HG03139 (cell line): ENCODE data around the gene ANXA6.

Source experiments
- ATAC-seq: cut with Tn5 transposase; IDR thresholded peaks from one replicate; pipeline ENCODE4 v1.9.1; 2021; ENCODE audit not compliant: unreplicated experiment

ANXA6 gene

DNA sequence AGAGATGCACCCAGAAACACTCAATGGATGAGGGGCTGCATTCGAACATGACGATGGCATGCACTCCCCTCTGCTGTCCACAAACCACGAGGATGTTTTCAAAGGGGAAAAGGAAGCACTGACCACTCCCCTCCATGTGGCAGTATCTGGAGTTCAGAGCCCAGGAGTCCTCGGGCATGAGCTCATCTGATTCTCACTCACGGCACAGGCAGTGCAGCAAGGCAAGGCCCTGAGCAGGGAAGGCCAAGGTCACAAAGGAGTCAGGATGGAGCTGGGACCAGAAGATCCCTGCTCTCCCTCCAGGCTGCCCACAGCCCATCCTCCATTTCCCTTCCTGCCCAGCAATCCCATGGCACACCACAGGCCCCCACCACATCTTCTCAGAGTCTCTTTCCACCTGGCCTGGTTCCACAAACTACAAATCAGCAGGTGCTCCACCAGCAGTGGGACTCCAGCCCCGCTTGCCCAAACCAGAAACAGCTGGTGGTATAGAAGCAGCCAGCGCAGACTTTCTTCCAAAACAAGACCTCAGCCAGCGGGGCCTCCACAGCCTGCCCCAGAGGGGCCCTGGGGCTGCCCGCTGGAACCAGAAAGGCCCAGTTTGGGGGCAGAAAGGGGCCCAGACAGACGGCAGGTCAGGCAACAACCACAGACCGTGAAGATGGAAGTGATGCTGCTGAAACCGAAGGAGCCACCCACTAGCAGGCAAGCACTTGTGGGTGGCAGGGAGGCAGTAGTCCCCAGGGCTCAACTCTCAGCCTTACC, 89.0 kb downstream of the ANXA6 start:
- ATAC-seq = no peak

DNA sequence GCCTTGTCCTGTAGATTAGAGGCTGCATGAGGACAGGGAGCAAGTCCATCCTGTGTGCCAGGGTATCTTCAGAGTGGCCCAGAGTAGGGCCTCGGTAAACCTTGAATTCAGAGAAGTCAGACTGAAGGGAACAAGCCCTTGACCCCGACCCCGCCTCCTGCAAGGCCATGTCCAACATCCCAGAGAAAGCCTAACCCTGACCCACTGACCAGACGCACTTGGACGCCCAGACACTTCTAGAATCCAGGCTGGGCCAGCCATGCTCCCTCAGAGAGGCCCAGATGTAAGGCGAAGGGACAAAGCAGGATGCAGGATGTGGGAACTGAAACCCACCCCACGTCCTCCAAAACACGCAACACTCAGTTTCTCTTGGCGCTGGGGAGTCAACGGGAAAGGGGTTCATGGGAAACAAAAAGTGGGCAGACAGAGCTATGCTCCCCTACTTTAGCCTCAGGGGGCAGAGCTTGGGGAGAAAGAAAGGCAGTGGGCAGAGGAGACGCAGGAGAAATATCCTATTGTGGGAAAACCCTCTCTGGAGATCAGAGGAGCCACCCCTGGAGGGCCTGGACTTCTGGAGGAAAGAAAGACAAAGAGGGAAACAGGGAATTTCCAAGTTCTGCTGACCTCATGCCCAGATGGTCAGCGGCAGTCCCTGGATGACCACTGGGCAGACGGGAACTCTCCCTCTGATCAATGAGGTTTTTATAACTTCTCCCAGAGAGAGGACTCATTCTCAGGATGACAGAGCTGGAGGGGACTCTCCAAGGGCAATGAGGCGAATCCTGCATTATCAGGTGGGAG, 89.7 kb downstream of the ANXA6 start:
- no peak for ATAC-seq

DNA sequence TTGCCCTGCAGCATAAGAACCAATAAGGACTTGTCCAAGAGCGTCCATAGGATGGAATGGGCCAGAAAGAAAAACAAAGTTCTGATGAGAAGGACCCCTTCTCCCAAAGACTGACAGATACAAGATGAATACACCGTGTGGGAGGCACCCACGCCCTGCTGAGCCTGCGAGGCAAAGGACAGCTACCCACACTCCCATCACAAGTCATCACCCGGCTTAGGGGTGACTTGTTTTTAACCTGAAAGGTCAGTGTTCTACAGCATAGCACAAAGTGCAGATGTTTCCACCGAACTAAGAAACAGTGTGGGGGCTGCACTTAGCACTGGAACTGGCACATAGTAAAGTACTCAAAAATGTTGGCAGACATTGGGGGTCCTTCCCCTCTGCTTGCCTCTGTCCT, 90.7 kb downstream of the ANXA6 start:
- no peak for ATAC-seq

DNA sequence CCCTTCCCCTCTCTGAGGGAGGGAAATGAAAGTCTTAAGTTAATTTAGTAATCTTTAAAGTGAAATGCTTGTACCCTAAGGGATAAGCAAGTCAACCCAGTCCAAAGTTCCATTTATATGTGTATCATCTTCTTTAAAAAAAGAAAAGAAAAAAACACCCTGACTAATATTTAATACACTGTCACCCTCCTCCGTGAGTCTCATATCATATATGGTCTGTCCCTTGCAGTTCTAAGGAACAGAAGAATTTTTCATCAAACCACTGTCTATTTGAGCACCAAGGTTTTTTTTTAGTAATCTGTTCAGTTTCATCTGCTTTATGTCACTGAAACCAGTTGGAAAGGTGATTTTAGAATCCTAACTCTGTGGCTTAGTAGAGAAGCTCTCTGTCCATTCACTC, 92.0 kb downstream of the ANXA6 start:
- ATAC-seq = no peak

DNA sequence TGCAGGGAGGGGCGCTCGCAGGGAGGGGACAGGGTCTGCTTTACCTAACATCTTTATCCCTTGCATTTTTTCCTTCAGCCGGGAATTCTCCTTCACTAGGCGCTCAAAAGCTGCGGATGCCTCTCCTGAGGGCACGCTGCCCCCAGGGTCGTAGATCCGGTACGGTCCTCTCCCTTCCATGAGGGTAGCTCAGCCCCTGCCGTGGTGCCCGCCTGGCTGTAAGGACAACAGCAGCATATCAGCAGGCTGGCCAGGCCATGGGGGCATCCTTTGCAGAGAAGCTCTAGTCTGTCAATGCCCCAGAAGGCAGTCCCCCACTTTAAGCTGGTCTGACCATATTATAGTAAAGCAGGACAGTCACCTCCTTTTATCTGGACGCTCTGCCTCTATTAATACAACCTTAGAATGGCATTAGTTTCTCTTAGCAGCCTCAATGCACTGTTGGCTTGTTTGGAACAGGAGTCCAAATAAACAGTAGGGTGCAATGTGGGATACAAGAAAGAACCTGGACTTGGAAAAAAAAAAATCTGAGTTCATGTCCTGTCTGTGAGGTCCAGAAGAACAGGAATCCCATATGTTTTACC, 92.6 kb downstream of the ANXA6 start:
- ATAC-seq = no peak

DNA sequence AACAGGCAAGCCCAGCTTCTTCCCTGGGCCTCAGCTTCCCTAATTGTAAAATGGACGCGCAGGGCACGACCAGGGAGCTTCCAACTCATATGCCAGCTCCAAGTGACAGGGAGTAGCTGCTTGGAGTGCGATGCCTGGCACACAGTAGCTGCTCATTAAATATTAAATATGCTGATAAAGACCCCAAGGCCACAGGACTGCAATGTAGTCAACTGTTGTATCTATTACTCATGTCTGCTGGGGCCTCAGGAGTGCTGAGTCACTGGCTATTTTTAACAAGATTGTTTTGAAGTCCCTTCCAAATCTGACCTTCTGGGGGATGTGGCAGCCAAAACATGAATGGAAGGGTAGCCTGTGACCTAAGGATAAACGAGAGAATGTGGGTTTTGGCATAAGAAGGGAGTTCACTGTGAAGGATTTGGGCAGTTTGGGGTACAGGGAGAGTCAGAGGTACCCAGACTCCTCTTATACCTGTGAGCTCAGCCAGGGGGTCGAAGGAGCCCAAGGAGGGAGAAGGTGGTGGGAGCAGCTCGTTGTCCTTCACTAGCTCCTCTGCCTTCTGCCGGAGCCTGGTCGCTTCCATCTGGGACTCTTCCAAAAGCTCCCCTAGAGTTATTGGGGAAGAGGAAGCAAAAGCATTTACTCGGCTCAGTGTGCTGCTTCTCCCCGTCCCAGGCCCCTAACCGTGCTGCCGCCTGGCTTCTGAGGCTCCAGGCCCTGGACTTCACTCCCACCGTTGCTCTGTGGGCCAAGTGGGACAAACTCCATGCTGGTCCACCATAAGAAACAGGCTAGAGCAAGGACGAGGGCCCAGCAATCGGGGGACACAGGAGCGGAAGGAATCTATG, 94.2 kb downstream of the ANXA6 start:
- ATAC-seq = no peak

DNA sequence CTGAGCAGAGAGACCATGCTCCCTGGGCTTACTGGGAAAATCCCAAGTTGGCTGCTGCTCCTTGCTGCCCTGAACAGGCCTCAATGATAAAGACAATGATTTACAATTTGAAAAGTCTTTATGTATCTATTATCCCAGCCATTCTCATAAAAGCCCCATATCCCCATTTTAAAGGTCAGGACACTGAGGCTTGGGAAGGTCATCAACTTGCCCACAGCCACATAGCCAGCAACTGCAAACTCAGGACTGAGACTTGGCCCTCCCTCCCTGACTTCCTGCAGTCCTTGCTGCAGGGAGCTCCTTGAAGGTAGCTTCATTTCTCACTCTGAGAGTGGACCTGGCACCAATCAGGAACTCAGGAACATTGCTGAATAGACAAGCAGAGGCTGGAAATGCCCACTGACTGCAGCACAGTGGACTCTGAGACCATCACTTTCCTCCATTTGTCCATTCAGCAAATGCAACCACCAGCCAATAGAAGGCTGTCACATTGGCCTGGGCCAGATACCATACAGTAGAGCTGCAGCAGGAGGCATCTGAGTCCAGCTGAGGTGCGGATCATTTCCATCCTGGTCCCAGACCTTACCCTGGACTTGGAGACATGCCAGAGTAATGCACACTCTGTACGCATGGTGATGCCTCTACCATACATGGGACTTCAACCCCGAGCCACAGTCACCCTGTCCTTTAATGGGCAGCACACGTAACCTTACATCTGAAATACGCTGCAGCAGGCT, 95.0 kb downstream of the ANXA6 start:
- ATAC-seq = no peak

DNA sequence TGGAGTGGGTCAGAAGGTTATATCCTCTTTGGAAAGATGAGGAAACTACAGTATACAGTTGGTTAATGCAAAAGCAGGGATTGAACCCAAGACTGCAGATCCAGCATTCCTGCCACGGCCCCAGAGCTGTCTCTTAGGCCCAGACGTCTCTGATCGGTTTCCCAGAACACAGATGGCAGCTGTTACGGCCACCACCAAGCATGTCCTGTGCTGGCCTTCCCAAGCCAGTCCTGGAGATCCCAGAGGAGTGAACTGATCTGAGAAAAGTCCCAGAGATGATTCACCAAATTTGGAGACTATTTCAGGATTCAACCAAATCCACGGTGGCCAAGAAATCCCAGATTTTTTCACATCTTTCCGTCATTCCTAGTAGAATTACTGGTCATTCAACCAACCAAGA, 96.8 kb downstream of the ANXA6 start:
- ATAC-seq = no peak

DNA sequence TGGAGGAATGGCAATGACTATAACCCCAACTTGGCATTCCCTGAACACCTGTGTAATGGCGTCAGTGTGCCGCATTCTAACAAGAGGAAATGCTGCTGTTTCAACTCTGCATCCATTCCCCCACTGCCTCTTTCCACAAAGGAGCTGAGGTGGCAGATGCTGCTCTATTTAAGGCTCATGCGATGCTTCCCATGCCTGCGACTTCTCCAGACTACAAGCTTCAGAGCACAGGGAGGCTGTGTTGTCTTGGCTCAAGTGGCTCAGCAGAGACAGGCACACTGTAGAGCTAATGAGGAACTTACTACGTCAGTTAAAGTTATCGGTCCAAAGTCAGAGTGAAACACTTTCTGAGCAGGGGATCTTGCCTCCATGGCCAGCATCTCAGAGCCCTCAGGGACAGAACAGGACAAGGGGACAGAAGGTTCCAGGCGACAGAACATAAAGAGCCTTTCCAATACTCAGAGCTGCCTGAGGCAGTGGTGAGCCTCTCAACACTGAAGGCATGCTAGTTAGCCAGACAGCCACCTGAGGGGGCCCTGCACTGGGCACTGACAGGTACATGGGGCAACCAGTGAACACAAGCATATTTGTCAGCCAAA, 98.6 kb downstream of the ANXA6 start:
- no peak for ATAC-seq

DNA sequence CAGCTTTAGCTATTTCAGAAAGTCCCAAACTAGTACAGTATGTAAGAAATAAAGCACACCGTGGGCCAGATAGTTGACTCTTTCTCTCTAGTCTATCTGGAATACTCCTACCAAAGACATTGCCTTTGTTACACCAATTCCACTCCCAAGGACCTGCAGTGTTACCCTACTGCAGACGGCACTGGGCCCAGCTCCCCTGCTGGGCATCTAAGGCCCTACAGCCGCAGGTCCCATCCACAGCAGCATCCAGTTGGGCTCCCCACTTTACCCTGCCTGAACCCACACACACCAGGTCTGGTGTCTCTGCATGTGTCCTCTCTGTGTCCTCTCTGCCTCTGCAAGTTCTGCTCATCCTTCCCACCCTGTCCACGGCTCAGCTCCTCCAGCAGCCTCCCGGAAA, 99.3 kb downstream of the ANXA6 start:
- ATAC-seq = no peak

DNA sequence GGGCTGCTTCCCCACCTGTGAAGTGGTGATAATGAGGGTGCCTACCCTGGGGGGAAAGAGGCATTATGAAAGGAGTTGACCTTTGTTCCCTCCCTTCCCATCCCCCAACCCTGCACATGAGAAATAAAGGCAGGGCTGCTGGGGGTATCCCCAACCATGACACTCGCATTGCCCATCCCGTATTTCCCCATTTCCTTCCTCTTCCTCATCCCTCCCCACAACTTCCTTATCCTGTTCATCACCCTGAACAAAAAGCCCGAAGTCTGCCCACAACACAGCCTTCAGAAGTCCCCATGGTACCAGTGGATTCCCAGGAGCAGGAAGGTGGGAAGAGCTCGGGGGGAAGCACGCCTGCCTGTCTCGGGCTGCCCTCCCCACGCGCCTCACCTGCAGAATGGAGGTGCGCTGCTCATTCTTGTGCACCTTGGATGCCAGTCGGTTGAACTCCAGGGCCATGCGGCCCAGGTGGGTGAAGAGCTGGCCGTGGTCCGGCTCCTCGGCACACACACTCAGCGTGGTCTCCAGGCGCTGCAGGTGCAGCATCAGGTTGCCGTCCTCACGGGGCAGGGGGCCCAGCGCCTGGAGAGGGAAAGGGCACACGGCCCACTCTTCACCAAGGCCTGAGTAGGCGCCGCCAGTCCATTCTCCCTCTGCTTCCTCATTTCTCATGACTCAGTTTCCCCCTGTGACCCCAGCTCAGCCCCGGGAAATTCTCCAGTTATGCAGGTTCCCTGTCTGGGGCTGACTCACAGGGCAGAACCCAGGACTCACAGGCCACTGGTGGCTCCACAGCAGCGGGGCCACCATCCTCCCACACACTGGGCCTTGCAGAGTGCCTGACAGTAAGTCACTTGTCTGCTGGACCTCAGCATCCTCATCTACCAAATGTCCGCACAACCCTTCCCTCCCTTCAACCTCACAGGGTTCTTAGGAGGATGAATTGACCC, 100.9 kb downstream of the ANXA6 start:
- no peak for ATAC-seq

DNA sequence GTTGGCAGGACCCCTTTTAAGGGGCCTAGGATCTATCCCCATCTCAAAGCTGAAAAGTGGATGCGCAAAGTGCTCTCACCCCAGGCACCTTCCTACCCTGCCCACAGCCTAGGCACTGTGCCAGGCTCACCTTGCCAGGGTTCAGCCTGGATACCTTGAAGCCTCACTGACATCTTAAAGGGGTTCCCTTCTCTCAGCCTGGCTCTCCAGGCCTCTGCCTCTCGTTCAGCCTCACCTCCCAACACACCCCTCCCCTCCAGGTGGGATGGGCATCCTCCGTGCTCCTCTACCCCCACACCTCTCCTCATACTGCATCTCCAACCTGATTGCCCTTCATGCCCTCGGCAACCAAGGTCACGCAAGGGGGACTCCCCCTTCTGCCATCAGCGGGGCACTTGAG, 102.2 kb downstream of the ANXA6 start:
- ATAC-seq = no peak

DNA sequence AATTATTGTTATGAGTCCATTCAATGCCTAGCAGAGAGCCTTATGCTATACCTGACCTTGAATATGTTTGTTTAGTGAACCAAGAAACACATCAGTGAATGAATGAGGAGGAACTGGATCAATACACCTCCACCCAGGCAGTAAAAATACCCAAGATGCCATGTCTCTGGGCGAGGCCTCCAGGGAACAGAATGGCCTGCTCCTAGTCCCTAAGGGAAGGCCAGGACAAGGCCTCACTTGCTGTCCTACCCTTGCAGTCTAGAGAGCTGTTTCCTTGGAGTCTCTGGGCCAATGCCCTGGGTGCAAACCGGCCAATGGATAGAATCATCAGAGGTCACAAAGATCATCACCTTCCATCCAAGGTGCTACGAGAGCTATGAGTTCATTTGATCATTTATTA, 102.9 kb downstream of the ANXA6 start:
- no peak for ATAC-seq

DNA sequence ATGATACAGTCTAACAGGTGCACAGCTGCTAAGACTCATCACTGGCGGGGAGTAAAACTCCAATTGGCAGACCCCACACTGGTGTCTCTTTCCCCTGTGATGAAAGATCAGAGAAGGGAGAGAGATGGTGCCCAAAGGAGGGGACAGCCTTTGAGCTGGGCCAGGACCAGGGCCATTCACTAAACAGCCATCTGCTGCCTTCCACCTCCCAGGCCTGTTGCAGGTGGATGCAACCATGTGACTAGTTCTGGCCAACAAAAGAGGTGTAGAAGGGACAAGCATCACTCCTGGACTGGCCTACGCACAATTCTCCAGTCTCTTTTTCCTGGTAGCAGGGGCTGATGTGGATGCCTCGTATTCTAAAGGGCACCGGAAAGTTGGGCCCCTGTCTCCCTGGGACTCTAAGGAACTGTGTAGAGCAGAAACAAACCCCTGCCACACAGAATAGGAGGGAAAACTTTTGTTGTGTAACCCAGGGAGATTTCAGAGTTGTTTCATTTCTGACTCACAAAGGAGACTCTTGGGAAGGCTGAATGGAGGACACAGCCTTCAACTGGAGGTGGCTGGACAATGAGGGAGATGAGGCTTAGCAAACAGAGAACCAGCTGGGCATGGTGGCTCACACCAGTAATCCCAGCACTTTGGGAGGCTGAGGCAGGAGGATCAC, 103.7 kb downstream of the ANXA6 start:
- ATAC-seq = no peak

DNA sequence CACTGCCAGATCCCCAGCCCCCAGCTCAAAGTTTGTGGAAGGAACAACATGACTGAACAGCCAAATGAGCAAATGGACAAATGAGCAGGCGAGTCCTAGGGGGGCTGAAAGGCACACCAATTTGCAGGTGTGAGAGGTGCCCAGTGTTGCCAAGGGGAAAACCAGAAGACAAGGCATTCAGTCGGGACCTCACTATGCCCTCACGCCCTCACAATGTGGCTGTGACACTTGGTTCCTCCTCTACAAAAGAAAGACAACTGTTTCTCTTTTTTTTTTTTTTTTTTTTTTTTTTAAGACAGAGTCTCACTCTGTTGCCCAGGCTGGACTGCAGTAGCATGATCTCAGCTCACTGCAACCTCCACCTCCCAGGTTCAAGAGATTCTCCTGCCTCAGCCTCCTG, 104.7 kb downstream of the ANXA6 start:
- no peak for ATAC-seq

DNA sequence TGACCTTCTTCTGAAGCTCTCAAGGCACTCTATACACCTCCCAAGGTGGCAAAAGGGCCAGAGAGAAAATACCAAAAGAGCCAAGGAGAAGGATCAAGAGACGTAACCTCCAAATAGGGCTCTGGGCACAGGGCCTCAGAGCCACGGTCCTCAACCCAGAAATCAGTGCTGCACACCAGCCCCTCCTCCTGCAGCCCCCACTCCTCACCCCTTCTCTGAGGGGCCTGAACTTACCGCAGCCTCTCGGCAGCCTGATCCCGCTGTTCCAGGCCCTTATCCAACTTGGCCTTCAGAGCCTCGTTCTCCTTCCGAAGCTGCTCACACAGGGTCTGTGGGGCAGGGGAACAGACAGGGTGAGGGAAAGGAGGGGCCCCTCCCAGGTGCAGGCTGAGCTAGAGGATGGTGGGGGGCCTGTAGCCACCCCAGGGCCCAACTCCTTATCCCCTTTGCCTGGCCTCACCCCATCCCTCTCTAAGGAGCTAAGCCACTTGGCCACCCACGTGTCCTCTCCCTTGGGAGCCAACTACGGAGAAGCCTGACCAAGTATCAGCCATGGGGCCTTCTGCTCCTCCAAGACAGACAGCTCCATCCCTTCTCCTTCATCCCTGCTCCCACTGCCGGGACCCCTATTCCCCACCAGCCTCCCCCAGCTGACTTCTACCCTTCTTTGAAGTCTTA, 105.5 kb downstream of the ANXA6 start:
- peak; percentile 6 for ATAC-seq

DNA sequence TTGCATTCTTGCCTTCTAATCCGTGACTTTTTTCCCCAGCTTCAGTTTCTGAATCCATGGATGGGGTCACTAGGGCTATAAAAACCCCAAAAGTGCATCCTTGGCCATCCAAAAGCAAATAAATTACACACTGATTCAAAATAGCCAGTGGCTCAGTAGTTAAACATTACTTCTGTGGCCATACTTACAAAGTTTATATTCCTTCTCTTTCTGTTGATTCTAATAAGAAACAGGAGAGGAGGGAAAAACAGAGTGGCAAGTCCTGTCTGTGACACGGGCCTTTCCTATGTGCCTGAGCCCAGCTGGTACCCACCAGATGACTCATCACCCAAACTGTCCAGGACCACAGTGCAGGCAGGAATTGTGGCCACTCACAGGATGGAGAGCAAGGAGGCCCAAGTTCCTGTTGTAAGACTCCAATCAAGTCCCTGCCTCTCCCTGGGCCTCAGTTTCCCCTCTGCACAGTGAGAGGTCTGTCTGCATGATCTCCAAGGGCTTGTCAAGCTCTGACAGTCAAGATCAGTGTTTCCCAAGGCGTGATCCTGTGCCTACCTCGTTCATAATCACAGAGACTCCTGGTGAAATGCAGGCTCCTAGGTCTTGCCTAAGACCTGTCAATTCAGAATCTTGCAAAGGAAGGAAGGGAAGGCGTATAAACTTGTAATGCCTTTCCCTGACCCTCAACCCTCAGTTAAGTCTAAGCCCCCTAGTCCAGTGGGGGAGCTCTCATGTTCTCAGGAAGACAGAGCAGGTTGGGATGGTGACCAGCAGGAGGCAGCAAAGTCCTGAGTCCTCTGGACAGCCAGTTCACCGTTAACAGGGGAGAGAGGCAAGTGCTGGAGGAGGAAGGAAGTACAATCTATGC, 106.3 kb downstream of the ANXA6 start:
- peak; percentile 82 for ATAC-seq
